NCI-H1105 treated with DMSO at 0.1 percent for 48 hours (cell line): ENCODE measurements around the gene KCTD10.

ENCODE experiments used
- DNase-seq: peaks from one replicate; lab custom pipeline; 2025; lab: John Stamatoyannopoulos, UW

Gene KCTD10

GRCh38 chr12:109477185-109477962 lies at the start of gene KCTD10, which contains the start of gene UBE3B:
Gene KCTD10, minus strand, starts transcription at chr12:109477300. Its CDS starts 38 bp downstream, at chr12:109477262.
Gene UBE3B, plus strand, starts transcription at chr12:109477634. Its CDS starts 5,918 bp downstream, at chr12:109483552.
- peak; percentile 78 for DNase-seq

GRCh38 chr12:109525279-109525585 lies 48.1 kb upstream of the KCTD10 start:
- DNase-seq, result no peak

DNA sequence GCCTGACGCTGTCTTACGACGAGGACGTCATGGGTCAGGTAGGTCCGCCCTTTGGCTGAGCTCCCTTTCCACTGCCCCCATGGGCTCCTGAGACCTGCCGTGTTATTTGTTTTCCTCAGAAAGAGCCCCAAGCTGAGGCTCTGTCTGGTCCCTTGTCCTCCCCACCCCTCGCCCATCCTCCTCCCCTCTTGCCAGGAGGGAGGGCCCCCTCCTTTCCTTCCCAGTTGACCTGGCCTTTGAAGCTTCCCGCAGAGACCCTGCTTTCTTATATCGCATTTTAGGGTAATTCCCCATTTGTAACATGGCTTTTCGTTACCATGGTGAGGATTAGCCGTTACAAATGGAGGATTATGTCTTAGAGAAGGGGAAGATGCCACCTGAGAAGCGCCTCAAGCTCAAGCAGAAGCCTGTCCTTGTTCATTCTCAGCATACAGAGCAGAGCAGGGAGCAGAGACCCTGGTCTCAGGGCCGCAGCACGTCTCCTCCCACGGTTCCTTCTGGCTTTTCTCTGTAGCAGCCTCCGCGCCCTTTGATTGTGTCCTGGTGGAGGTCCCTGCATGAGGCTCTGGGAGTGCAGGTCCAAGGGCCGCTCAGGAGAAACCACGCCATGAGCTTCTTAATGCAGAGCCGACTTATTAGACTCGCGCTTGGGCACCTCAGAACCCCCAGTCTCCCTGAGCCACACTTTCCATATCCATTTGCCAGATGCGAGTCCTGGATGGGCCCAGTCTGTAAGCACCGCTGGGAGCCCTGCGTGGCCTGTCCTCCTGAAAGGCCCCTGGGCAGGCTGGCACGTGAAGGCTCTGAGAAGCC lies 47.6 kb upstream of the KCTD10 start:
- no peak for DNase-seq

GRCh38 chr12:109523504-109523903 lies 46.4 kb upstream of the KCTD10 start:
- DNase-seq, result no peak

DNA sequence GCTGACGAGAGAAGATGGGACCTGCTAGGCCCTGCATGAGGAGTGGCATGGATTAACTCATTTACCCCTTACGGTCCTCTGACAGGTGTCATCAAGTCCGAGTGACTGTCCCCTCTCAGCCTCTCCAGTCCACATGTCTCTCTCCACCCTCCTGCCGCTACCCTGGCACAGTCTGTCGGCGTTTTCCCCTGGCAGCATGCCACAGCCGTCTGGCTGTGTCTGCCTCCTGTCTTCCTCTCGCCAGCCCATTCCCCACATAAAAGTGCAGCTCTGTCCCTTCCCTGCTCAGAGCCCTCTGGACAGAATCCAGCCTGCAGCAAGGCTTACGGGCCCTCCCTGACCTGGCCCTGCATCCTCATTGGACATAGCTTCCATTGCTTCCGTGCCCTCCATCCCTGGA lies 46.0 kb upstream of the KCTD10 start:
- DNase-seq, result peak; percentile 45

DNA sequence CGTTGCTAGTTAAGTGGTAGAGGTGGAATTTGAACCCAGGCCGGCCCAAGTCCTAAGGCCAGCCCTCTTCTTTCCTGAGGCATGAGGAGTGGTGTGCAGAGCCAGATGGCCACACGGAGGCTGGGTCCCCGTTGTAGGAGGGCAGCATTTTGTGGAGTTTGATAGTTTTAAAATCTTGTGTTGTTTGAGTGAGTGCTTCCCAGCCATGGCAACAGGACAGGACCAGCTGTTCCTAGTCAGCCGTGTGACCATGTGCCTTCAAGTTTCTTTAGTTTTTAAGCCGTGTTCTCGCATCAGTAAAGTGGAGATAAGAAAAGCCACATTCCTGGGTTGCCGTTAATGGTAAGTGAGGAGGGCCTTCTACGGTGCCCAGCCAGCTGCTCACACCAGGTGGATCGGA lies 44.7 kb upstream of the KCTD10 start:
- no peak for DNase-seq

- DNase-seq, result no peak
Observed at GRCh38 chr12:109519787-109520186, 42.7 kb upstream of the KCTD10 start.

- peak; percentile 69 for DNase-seq
Observed at GRCh38 chr12:109518820-109519665, 41.9 kb upstream of the KCTD10 start.

- DNase-seq, result no peak
Observed at GRCh38 chr12:109517619-109518018, 40.5 kb upstream of the KCTD10 start.

- no peak for DNase-seq
Observed at GRCh38 chr12:109513977-109514376, 36.9 kb upstream of the KCTD10 start.

DNA sequence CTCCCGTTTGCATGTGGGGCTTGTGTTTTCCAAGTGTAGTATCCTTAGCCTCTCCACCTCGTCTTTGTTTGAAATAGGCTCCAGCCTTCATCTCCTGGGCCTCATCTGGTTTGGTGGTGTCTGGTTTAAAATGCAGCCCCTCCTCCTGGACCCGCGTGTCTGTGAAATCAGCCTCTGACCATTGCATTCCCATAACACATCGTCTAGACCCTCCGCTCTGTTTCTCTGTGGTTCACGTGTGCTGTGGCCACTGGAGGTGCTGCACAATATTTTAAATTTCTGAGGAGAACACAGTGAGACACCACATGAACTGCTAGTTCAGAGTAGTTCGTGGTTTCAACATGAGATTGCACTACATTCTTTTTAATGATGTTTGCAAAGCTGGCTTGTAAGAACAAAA lies 36.0 kb upstream of the KCTD10 start:
- DNase-seq, result no peak

- DNase-seq, result peak; percentile 3
Observed at GRCh38 chr12:109512608-109513007, 35.5 kb upstream of the KCTD10 start.

- DNase-seq, result peak; percentile 75
Observed at GRCh38 chr12:109510196-109510595, 33.1 kb upstream of the KCTD10 start.

- DNase-seq, result peak; percentile 13
Observed at GRCh38 chr12:109504068-109504467, 27.0 kb upstream of the KCTD10 start.

- DNase-seq, result no peak
Observed at GRCh38 chr12:109503611-109504010, 26.5 kb upstream of the KCTD10 start.

- DNase-seq, result no peak
Observed at GRCh38 chr12:109502332-109502731, 25.2 kb upstream of the KCTD10 start.

DNA sequence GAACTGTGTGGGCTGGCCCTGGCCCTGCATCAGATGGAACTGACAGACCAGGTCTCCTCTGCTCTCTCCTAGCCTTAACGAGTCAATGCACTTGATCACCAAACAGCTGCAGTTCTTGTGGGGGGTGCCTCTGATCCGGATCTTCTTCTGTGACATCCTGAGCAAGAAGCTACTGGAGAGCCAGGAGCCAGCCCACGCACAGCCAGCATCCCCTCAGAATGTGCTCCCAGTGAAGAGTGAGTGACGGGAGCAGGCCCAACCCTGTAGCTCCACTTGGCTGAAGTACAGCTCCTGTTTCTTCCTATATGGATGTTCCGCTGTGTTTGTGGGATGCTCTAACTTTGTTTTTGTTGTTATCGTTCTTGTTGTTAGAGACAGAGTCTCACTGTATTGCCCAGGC lies 24.2 kb upstream of the KCTD10 start:
- no peak for DNase-seq

DNA sequence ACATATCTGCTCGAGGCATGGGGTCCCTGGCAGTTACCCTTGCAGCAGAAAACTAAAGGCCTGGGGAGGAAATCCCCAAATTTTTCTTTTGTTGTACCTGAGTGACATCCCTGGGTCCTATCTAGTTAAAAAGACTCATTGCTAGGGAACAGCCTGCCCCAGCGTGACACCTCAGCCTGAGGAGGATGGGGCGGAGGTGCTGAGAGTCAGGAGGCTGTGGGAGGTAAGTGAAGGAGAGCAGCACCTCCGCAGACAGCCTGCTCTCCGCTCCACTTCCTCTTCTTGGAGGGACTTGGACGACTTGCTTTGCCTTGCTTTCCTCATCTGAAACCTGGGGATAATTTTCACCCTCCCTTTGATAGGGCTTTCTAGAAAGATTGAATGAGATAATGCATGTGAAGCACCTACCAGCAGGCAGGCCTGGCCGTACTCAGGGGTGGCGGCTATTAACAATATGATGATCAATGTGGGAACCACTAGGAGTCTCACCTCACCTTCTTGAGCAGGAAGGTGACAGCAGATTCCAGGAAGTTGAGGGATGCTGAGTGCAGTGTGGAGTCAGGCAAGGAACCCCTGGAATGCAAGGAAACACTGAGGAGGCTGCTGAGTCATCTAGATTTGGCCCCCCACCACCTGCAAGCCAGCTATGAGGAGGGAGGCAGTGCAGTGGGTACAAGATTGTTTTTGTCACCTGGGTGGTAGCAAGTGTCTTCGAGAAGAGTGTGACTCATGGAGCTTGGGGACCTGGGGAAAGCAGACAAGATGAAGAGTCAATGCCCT lies 23.5 kb upstream of the KCTD10 start:
- DNase-seq, result no peak

GRCh38 chr12:109497675-109498074 lies 20.6 kb upstream of the KCTD10 start:
- no peak for DNase-seq

DNA sequence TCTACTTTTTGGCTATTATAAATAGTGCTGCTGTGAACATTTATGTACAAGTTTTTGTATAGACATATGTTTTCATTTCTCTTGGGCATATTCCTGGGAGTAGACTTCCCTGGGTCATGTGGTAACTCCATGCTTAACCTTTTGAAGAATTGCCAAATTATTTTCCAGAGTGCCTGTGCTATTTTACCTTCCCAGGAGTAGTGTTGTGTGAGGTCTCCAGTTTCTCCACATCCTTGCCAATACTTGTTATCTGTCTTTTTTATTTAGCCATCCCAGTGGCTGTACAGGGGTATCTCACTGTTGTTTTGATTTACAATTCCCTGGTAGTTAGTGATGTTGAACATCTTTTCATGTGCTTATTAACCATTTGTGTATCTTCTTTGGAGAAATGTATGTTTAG lies 19.2 kb upstream of the KCTD10 start:
- DNase-seq, result no peak

DNA sequence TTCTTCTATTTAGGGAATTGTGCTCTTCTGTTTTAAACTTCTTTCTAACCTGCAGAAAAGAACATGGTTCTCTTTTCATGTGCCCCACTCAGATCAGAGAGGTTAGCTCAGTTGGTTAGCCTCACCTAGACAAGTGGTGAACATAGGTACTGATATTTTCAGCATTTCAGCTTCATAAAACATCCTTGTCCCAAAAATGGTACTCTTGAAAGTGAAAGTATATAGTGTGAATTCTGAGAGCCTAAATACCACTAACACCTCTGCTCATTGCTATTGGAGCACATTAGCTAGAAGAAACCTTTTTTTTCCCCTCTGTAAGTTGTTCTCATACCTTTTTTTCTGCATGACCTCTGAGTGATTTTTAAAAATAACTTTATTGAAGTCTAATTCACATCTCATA lies 17.9 kb upstream of the KCTD10 start:
- no peak for DNase-seq
